A549 (cell line): Measurements from ENCODE around the gene MYORG. TPM values are rescaled to one million over a fixed set of nuclear protein-coding genes. Genes with fewer than 3 reads are reported as not detected.
"Not testable (repeated sequence)": the region's sequence is repeated elsewhere in the genome, so short reads cannot be mapped to it uniquely, and the experiment has no call there.

Experiments
- ATAC-seq, 2 experiments: fragments of 200-7000 bp in 1 of 2; fragments of >200 bp in 1 of 2; cut with Nextera tagmentation in 1 of 2; cut with Tn5 transposase in 1 of 2; 3 replicates each; pipeline versions ENCODE4 v1.8.0 to v1.9.1; 2018 to 2020; ENCODE audit warnings: mild to moderate bottlenecking in 1 of 2, moderate library complexity in 1 of 2
- CTCF ChIA-PET: fragments of 300-600 bp; sonication (Branson Sonifier 250); formaldehyde crosslinking; extraction: SDS; loops from one replicate; lab custom pipeline; 2021; ENCODE audit warnings: antibody characterized with exemption, inconsistent platforms; lab: Yijun Ruan, JAX
- POLR2A ChIA-PET: fragments of 350-600 bp; formaldehyde crosslinking; extraction: SDS; loops from one replicate; lab custom pipeline; 2021; ENCODE audit warnings: antibody characterized with exemption, inconsistent platforms; lab: Yijun Ruan, JAX
- DNase-seq, 2 experiments: peaks; one replicate each; pipeline versions ENCODE4 v3.0.0 to v3.0.0-alpha.2; 2011 to 2016; ENCODE audit warnings: low read depth in 1 of 2, low spot score in 1 of 2
- FAIRE-seq: peaks from 2 replicates; lab custom pipeline; 2011; peaks lifted over from hg19 to GRCh38; lab: Jason Lieb, UNC
- H3K27ac ChIP-seq, 2 experiments: fragments of >200 bp; sonication (Bioruptor Twin); formaldehyde crosslinking; 3 replicates each; pipeline ENCODE4 v1.5.1; 2016 to 2017
- H3K4me1 ChIP-seq: fragments of >200 bp; sonication (Bioruptor Twin); formaldehyde crosslinking; 3 replicates; pipeline ENCODE4 v1.6.1; 2016
- H3K4me2 ChIP-seq: fragments of >200 bp; sonication (Bioruptor Twin); formaldehyde crosslinking; 3 replicates; pipeline ENCODE4 v1.6.1; 2016
- H3K4me3 ChIP-seq: fragments of >200 bp; sonication (Bioruptor Twin); formaldehyde crosslinking; 3 replicates; pipeline ENCODE4 v1.5.1; 2016
- H3K9me3 ChIP-seq: fragments of >200 bp; sonication (Bioruptor Twin); formaldehyde crosslinking; 3 replicates; pipeline ENCODE4 v1.6.1; 2016
- BHLHE40 ChIP-seq: IDR thresholded peaks from 2 replicates; pipeline ENCODE4 v1.6.1; 2012; ENCODE audit warnings: low read depth, low read length, inconsistent platforms
- CEBPB ChIP-seq, 2 experiments: fragments of >200 bp in 1 of 2; sonication (Bioruptor Twin) in 1 of 2; formaldehyde crosslinking in 1 of 2; IDR thresholded peaks; 2 replicates each; pipeline ENCODE4 v1.6.1; 2012 to 2016
- CHD4 ChIP-seq: fragments of 200-600 bp; sonication (generic); IDR thresholded peaks from 2 replicates; pipeline ENCODE4 v1.6.1; 2016; ENCODE audit warnings: antibody characterized with exemption, mild to moderate bottlenecking, borderline replicate concordance
- EHMT2 ChIP-seq: fragments of 200-600 bp; sonication (generic); IDR thresholded peaks from 2 replicates; pipeline ENCODE4 v1.6.1; 2016; ENCODE audit warnings: antibody characterized with exemption, low read depth, mild to moderate bottlenecking, moderate library complexity
- FOSL2 ChIP-seq, 2 experiments: fragments of 450-650 bp in 1 of 2; fragments of >200 bp in 1 of 2; sonication (Bioruptor Twin) in 1 of 2; formaldehyde crosslinking; IDR thresholded peaks; 2 replicates each; pipeline versions ENCODE4 v1.5.0 to v1.6.1; 2016 to 2020; ENCODE audit warnings: mild to moderate bottlenecking in 1 of 2, moderate library complexity in 1 of 2
- FOXS1 ChIP-seq: fragments of 250-450 bp; sonication (Bioruptor Pico); IDR thresholded peaks from 2 replicates; pipeline ENCODE4 v1.5.0; 2020; ENCODE audit warnings: mild to moderate bottlenecking, moderate library complexity
- KDM5A ChIP-seq: fragments of 200-600 bp; sonication (generic); IDR thresholded peaks from 2 replicates; pipeline ENCODE4 v1.6.1; 2016; ENCODE audit warnings: antibody characterized with exemption, mild to moderate bottlenecking
- MAFK ChIP-seq: fragments of 450-650 bp; IDR thresholded peaks from 2 replicates; pipeline ENCODE4 v1.6.1; 2014; ENCODE audit not compliant: partially characterized antibody
- MAZ ChIP-seq: fragments of 150-350 bp; IDR thresholded peaks from 2 replicates; pipeline ENCODE4 v1.6.1; 2014; ENCODE audit warnings: antibody characterized with exemption, low read depth, low read length, borderline replicate concordance
- NFE2L2 ChIP-seq: fragments of 150-350 bp; conservative IDR thresholded peaks from 2 replicates; pipeline ENCODE4 v1.6.1; 2014; ENCODE audit warnings: low read length
- NPAS2 ChIP-seq: fragments of 250-450 bp; sonication (Bioruptor Pico); IDR thresholded peaks from 2 replicates; pipeline ENCODE4 v1.8.0; 2022; ENCODE audit warnings: mild to moderate bottlenecking, moderate library complexity, borderline replicate concordance
- PHF8 ChIP-seq: fragments of 200-600 bp; sonication (generic); IDR thresholded peaks from 2 replicates; pipeline ENCODE4 v1.6.1; 2016; ENCODE audit warnings: low read depth, mild to moderate bottlenecking, antibody characterized with exemption, moderate library complexity, borderline replicate concordance
- POLR2AphosphoS2 ChIP-seq: conservative IDR thresholded peaks from 2 replicates; pipeline ENCODE4 v1.6.1; 2012; ENCODE audit warnings: low read length, improper control_type of control experiment, inconsistent platforms
- RAD21 ChIP-seq, 2 experiments: fragments of >200 bp in 1 of 2; sonication (Bioruptor Twin) in 1 of 2; formaldehyde crosslinking in 1 of 2; IDR thresholded peaks in 1 of 2; conservative IDR thresholded peaks in 1 of 2; 2 replicates in 1 of 2; 3 replicates in 1 of 2; pipeline ENCODE4 v1.6.1; 2012 to 2018; ENCODE audit warnings: inconsistent platforms in 1 of 2
- RFX5 ChIP-seq: fragments of 450-650 bp; IDR thresholded peaks from 2 replicates; pipeline ENCODE4 v1.7.1; 2014; ENCODE audit warnings: antibody characterized with exemption, mild to moderate bottlenecking, moderate library complexity
- SREBF2 ChIP-seq: fragments of 450-650 bp; IDR thresholded peaks from 2 replicates; pipeline ENCODE4 v1.6.1; 2014; ENCODE audit warnings: mild to moderate bottlenecking, moderate library complexity
- TFCP2L1 ChIP-seq: fragments of 250-450 bp; sonication (Bioruptor Pico); IDR thresholded peaks from 2 replicates; pipeline ENCODE4 v1.5.0; 2021; ENCODE audit warnings: mild to moderate bottlenecking
- ZFP36 ChIP-seq: fragments of 450-650 bp; IDR thresholded peaks from 2 replicates; pipeline ENCODE4 v1.6.1; 2014; ENCODE audit warnings: borderline replicate concordance; ENCODE audit not compliant: partially characterized antibody
- WGBS: methylation state at CpG from one replicate; pipeline ENCODE4 v1.1.6; 2017; ENCODE audit errors: missing lambda C conversion rate; 5-methylcytosine and 5-hydroxymethylcytosine counted together
- polyA plus RNA-seq, 4 experiments: library from polyadenylated mRNA; depleted of rRNA in 3 of 4; stranded (reverse); fragments of >200 nt; fragmentation: RNase III in 1 of 4; extraction: RNeasy Plus Mini Kit Qiagen cat#74134 plus additional on column Dnase treatment in 1 of 4; gene quantifications; 2 replicates in 3 of 4; 3 replicates in 1 of 4; pipeline ENCODE4 v1.2.3, GENCODE V29; 2011 to 2017
- TF ChIP-seq, protein P1 (sequence below): IDR thresholded peaks from 2 replicates; pipeline ENCODE4 v1.6.1; 2012; ENCODE audit warnings: low read depth, borderline replicate concordance
- TF ChIP-seq, protein P2 (sequence below): IDR thresholded peaks from 2 replicates; pipeline ENCODE4 v1.6.1; 2012
- TF ChIP-seq, protein P3 (sequence below): IDR thresholded peaks from 2 replicates; pipeline ENCODE4 v1.6.1; 2012
- TF ChIP-seq, protein P4 (sequence below): fragments of 250-450 bp; sonication (Bioruptor Pico); IDR thresholded peaks from 2 replicates; pipeline ENCODE4 v1.5.0; 2020; ENCODE audit warnings: low read depth, mild to moderate bottlenecking, moderate library complexity

MYORG gene
- polyA plus RNA-seq, 2 of the 4 experiments (the other 2 are of a cell fraction), result 2.2 to 4.1 TPM

DNA sequence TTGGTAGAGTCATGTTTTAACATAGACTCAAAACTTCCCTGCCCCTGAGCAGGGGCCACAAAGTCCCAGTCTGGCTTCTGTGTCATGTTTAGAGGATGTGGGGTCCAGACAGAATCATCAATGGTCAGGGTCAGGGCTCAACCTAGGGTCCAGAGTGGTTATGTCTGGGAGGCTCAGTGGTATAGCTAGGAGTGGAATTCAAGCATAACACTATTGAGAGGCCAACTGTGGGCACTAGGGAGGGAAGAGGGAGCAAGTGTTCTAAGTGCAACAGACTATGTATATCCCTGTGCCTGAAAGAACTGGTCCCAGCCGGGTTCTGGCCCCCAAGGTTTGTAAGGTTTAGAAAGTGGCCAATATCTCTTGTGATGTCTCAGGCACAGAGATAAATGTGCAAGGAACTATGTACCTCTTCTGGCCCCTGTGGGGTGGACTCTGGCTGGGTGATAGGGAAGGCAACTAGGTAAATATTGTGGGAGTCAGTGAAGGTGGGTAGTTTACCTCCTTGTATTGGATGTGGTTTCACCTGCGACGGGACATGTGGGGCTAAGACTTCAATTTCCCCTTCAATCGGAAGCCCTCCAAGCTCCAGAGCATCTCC is 14.0 kb downstream of the MYORG start:
- TF ChIP-seq, protein P1, sequence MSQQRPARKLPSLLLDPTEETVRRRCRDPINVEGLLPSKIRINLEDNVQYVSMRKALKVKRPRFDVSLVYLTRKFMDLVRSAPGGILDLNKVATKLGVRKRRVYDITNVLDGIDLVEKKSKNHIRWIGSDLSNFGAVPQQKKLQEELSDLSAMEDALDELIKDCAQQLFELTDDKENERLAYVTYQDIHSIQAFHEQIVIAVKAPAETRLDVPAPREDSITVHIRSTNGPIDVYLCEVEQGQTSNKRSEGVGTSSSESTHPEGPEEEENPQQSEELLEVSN, result no peak
- no peak for TF ChIP-seq POLR2AphosphoS2
- TF ChIP-seq CEBPB (IDR thresholded peaks at IDR 0.05), result no peak
- TF ChIP-seq CHD4, result no peak
- TF ChIP-seq FOSL2 (IDR thresholded peaks at IDR 0.05), result no peak
- no peak for TF ChIP-seq FOSL2 (CRISPR knock-in tag; IDR thresholded peaks at IDR 0.05)
- no peak for TF ChIP-seq RFX5
- no peak for TF ChIP-seq NFE2L2
- TF ChIP-seq KDM5A, result no peak
- TF ChIP-seq, protein P2, sequence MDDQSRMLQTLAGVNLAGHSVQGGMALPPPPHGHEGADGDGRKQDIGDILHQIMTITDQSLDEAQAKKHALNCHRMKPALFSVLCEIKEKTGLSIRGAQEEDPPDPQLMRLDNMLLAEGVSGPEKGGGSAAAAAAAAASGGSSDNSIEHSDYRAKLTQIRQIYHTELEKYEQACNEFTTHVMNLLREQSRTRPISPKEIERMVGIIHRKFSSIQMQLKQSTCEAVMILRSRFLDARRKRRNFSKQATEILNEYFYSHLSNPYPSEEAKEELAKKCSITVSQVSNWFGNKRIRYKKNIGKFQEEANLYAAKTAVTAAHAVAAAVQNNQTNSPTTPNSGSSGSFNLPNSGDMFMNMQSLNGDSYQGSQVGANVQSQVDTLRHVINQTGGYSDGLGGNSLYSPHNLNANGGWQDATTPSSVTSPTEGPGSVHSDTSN, result no peak
- no peak for TF ChIP-seq EHMT2
- no peak for TF ChIP-seq SREBF2
- no peak for TF ChIP-seq BHLHE40
- TF ChIP-seq, protein P3, sequence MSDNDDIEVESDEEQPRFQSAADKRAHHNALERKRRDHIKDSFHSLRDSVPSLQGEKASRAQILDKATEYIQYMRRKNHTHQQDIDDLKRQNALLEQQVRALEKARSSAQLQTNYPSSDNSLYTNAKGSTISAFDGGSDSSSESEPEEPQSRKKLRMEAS, result no peak
- no peak for TF ChIP-seq PHF8
- no peak for TF ChIP-seq FOXS1
- ATAC-seq (no peak; a peak in 1 of 6 replicates), DNase-seq (no peak), FAIRE-seq (no peak)
- Histone ChIP-seq H3K4me3 (no peak overlapping the region), H3K4me1 (no peaks in the 10 kb centered on the region), H3K27ac (no peak overlapping the region), H3K9me3 (no peaks in the 10 kb centered on the region), H3K4me2 (no peak overlapping the region)
- POLR2A ChIA-PET, result no interaction called here
- WGBS, result 72% methylated on average over 4 of the region's 4 CpGs
- CTCF ChIA-PET, result interaction anchor here (1.0 to 15.2 kb wide), 4 partner anchors 14 to 229 kb away, joined by 3 to 106 read pairs (median 3); partner anchors contain the start of gene MYORG

DNA sequence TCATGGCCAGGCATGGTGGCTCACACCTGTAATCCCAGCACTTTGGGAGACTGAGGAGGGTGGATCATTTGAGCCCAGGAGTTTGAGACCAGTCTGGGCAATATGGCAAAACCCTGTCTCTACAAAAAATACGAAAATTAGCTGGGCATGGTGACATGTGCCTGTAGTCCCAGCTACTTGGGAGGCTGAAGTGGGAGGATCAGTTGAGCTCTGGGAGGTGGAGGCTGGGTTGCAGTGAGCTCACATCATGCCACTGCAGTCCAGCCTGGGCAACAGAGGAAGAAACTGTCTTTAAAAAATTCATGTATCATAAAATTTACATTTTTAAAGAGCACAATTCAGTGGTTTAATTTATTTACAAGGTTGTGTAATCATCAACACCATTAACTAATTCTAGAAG is 23.7 kb downstream of the MYORG start:
- POLR2A ChIA-PET, result not testable (repeated sequence)
- WGBS, result 55% methylated on average over 1 of the region's 1 CpG

DNA sequence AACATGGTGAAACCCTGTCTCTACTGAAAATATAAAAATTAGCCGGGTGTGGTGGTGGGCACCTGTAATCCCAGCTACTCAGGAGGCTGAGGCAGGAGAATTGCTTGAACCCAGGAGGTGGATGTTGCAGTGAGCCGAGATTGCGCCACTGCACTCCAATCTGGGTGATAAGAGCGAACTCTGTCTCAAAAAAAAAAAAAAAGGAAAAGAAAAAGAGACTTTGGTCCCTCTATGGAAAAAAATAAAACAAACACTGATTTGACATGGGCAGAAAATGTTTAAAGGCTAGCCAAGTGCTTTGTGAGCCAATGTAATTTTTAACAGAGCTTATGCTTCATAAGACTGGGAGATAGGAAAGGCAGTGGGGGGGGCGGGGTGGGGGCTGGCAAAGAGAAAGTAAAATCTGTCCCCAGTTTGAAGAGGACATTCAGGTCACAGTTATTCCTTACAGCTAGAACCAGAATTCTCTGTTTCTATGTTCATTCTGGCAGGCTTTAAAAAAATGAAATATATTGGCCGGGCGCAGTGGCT is 24.5 kb downstream of the MYORG start:
- H3K4me2 ChIP-seq, H3K4me1 ChIP-seq, FAIRE-seq, POLR2A ChIA-PET, H3K27ac ChIP-seq, ATAC-seq, DNase-seq, H3K4me3 ChIP-seq: not testable (repeated sequence)
- 90% methylated on average over 6 of the region's 7 CpGs for WGBS
- CTCF ChIA-PET, result interaction anchor here (23.6 kb wide), 1 partner anchor 24 kb away, joined by 417 read pairs; the partner anchor contains the start of gene MYORG
- H3K9me3 ChIP-seq, result peaks cover 11% of the 10 kb centered on the region; the same call in 2 of the 3 replicates

More for the DNA sequence above, 23.7 kb downstream of the MYORG start:
- not testable (repeated sequence) for H3K4me2 ChIP-seq, H3K27ac ChIP-seq, H3K4me3 ChIP-seq, ATAC-seq, DNase-seq, H3K4me1 ChIP-seq, FAIRE-seq
- H3K9me3 ChIP-seq, result peaks cover 11% of the 10 kb centered on the region; the same call in 2 of the 3 replicates
- CTCF ChIA-PET, result interaction anchor here (1.6 to 23.6 kb wide), 2 partner anchors 21 to 23 kb away, joined by 4 to 417 read pairs; partner anchors contain the start of gene MYORG

DNA sequence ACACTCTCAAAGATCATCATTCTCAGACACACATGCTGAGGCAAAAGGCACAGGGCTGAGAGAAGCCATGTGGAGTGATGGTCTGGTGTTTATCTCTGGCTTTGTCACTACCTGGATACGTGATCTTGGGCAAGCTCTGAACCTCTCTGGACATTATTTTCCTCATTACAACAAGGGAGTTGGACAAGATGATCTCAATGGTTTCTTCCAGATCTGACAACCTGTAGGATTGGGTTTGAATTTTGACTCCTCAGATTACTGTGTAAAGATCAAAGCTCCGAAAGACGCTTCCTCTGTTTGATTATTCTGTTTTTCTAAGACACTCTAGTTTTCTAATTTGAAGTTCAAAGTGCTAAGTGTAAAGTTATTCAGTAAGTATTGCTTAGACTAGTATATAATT is 27.4 kb downstream of the MYORG start:
- DNase-seq (no peak), ATAC-seq (no peak), FAIRE-seq (no peak)
- CTCF ChIA-PET, result interaction anchor here (1.5 to 23.6 kb wide), 3 partner anchors 11 to 26 kb away, joined by 7 to 417 read pairs (median 11); partner anchors contain the start of gene MYORG
- POLR2A ChIA-PET, result no interaction called here
- H3K4me1 ChIP-seq, result no peaks in the 10 kb centered on the region
- TF ChIP-seq TFCP2L1 (no peak), RAD21 (conservative IDR thresholded peaks at IDR 0.05 in 1 of 2, IDR thresholded peaks at IDR 0.05 in 1 of 2) (no peak), MAZ (no peak), NPAS2 (CRISPR knock-in tag) (no peak), ZFP36 (no peak), MAFK (no peak), FOSL2 (IDR thresholded peaks at IDR 0.05) (no peak), FOSL2 (CRISPR knock-in tag; IDR thresholded peaks at IDR 0.05) (no peak), NFE2L2 (no peak), RFX5 (no peak), CHD4 (no peak)
- TF ChIP-seq, protein P2, result no peak
- TF ChIP-seq, protein P1, result no peak
- TF ChIP-seq, protein P4, sequence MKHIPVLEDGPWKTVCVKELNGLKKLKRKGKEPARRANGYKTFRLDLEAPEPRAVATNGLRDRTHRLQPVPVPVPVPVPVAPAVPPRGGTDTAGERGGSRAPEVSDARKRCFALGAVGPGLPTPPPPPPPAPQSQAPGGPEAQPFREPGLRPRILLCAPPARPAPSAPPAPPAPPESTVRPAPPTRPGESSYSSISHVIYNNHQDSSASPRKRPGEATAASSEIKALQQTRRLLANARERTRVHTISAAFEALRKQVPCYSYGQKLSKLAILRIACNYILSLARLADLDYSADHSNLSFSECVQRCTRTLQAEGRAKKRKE (CRISPR knock-in tag), result no peak
- H3K4me3 ChIP-seq, result no peak overlapping the region
- no peak overlapping the region for H3K27ac ChIP-seq
- 87% methylated on average over 3 of the region's 3 CpGs for WGBS
- H3K4me2 ChIP-seq, result no peak overlapping the region
- no peaks in the 10 kb centered on the region for H3K9me3 ChIP-seq
